Nephron progenitor cell (in vitro differentiated cells): ENCODE measurements around the gene DOCK3.
"Not testable (repeated sequence)": the region's sequence is repeated elsewhere in the genome, so short reads cannot be mapped to it uniquely, and the experiment has no call there.

ENCODE experiments used
- DNase-seq: peaks from one replicate; pipeline ENCODE4 v3.0.0; 2021
- H3K27ac Mint-ChIP-seq: 2 replicates; pipeline ENCODE4 v1.8.0; 2021; ENCODE audit warnings: mild to moderate bottlenecking, moderate library complexity, mixed read lengths
- H3K27me3 Mint-ChIP-seq: 2 replicates; pipeline ENCODE4 v1.8.0; 2021; ENCODE audit warnings: mild to moderate bottlenecking, low read depth, mixed read lengths; ENCODE audit not compliant: poor library complexity
- H3K36me3 Mint-ChIP-seq: 2 replicates; pipeline ENCODE4 v1.8.0; 2021; ENCODE audit warnings: low read depth, mixed read lengths
- H3K4me1 Mint-ChIP-seq: 2 replicates; pipeline ENCODE4 v1.8.0; 2021; ENCODE audit warnings: mixed read lengths
- H3K4me3 Mint-ChIP-seq: 2 replicates; pipeline ENCODE4 v1.8.0; 2021; ENCODE audit warnings: mild to moderate bottlenecking, moderate library complexity, mixed read lengths
- H3K9me3 Mint-ChIP-seq: 2 replicates; pipeline ENCODE4 v1.8.0; 2021; ENCODE audit warnings: mild to moderate bottlenecking, moderate library complexity, mixed read lengths
- TF ChIP-seq, protein P1 (sequence below): fragments of 200-600 bp; sonication (generic); IDR thresholded peaks from 2 replicates; pipeline ENCODE4 v1.5.0; 2021; ENCODE audit warnings: antibody characterized with exemption

The DOCK3 gene

GRCh38 chr3:51100536-51100851, 425.8 kb downstream of the DOCK3 start:
- DNase-seq, result no peak
- peaks cover 6% of the 10 kb centered on the region for H3K36me3 Mint-ChIP-seq
- TF ChIP-seq, protein P1, sequence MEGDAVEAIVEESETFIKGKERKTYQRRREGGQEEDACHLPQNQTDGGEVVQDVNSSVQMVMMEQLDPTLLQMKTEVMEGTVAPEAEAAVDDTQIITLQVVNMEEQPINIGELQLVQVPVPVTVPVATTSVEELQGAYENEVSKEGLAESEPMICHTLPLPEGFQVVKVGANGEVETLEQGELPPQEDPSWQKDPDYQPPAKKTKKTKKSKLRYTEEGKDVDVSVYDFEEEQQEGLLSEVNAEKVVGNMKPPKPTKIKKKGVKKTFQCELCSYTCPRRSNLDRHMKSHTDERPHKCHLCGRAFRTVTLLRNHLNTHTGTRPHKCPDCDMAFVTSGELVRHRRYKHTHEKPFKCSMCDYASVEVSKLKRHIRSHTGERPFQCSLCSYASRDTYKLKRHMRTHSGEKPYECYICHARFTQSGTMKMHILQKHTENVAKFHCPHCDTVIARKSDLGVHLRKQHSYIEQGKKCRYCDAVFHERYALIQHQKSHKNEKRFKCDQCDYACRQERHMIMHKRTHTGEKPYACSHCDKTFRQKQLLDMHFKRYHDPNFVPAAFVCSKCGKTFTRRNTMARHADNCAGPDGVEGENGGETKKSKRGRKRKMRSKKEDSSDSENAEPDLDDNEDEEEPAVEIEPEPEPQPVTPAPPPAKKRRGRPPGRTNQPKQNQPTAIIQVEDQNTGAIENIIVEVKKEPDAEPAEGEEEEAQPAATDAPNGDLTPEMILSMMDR, result no peak
- H3K4me1 Mint-ChIP-seq, result peaks cover 12% of the 10 kb centered on the region
- peaks cover 15% of the 10 kb centered on the region for H3K27me3 Mint-ChIP-seq
- peaks cover 11% of the 10 kb centered on the region for H3K9me3 Mint-ChIP-seq
- H3K27ac Mint-ChIP-seq, result no peak overlapping the region
- no peak overlapping the region for H3K4me3 Mint-ChIP-seq

DNA sequence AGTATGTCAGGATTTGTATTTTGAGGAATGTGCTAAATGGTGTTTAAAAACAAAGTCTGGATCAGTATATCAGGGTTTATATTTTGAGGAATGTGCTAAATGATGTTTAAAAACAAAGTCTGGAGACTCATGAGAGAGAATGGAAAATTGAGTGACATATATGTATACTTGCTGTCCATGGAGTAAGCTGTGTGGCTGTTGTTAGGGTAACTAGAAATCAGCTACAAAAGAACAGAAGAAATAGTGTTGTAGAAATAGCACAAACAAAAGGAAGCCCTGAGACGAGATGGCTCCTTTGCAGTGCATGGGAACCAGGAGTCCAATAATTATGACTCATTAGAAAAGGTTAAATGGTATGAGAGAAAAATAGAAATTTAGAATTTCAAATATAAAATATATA, 427.7 kb downstream of the DOCK3 start:
- no peak for DNase-seq
- H3K36me3 Mint-ChIP-seq, result no peaks in the 10 kb centered on the region
- TF ChIP-seq, protein P1, result no peak
- no peak overlapping the region for H3K27ac Mint-ChIP-seq
- peaks cover 9% of the 10 kb centered on the region for H3K9me3 Mint-ChIP-seq
- no peak overlapping the region for H3K4me3 Mint-ChIP-seq
- peaks cover 12% of the 10 kb centered on the region for H3K4me1 Mint-ChIP-seq
- H3K27me3 Mint-ChIP-seq, result peaks cover 14% of the 10 kb centered on the region

GRCh38 chr3:51106242-51106876, 431.6 kb downstream of the DOCK3 start:
- Mint-ChIP-seq H3K4me1 (no peaks in the 10 kb centered on the region), H3K27me3 (peaks cover 10% of the 10 kb centered on the region), H3K27ac (no peak overlapping the region), H3K9me3 (peaks cover 38% of the 10 kb centered on the region), H3K36me3 (no peaks in the 10 kb centered on the region), H3K4me3 (no peak overlapping the region)
- TF ChIP-seq, protein P1, result no peak
- DNase-seq, result no peak

DNA sequence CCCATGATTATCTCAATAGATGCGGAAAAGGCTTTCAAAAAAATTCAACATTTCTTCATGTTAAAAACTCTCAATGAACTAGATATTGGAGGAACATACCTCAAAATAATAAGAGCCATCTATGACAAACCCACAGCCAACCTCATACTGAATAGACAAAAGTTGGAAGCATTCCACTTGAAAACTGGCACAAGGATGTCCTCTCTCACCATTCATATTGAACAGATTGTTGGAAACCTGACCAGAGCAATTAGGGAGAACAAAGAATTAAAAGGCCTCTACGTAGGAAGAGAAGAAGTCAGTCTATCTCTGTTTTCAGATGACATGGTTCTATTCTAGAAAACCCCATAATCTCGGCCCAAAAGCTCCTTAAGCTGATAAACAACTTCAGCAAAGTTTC, 435.9 kb downstream of the DOCK3 start:
- H3K27me3 Mint-ChIP-seq, result peaks cover 10% of the 10 kb centered on the region
- TF ChIP-seq, protein P1, result no peak
- H3K4me3 Mint-ChIP-seq, result no peak overlapping the region
- DNase-seq, result no peak
- H3K9me3 Mint-ChIP-seq, result peaks cover 57% of the 10 kb centered on the region
- H3K27ac Mint-ChIP-seq, result no peak overlapping the region
- no peaks in the 10 kb centered on the region for H3K36me3 Mint-ChIP-seq
- no peaks in the 10 kb centered on the region for H3K4me1 Mint-ChIP-seq

- Mint-ChIP-seq H3K36me3 (no peaks in the 10 kb centered on the region), H3K27ac (no peak overlapping the region), H3K4me3 (no peak overlapping the region), H3K27me3 (peaks cover 8% of the 10 kb centered on the region), H3K4me1 (no peaks in the 10 kb centered on the region), H3K9me3 (peaks cover 23% of the 10 kb centered on the region)
- no peak for DNase-seq
- TF ChIP-seq, protein P1, result no peak
These were observed 448.2 kb downstream of the DOCK3 start for GRCh38 chr3:51122944-51123343.

DNA sequence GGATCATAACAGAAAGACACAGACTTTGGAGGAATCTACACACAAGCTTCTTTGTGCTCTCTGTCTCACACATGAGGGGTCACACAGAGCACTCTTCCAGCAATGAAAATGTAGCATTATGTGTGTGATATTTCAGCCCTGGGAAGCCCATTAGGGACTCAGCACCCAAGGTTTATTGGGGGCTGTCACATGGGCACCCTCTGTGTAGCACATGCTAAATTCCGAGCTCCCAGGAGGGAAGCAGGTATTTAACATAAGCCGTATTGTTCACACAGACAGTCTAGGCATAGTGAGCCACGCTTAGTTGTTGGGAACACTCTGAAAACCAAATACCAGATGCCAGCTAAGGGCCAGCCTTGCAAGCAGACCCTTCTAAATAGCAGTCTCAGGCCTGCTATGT, 448.8 kb downstream of the DOCK3 start:
- no peak for DNase-seq
- Mint-ChIP-seq H3K27me3 (peaks cover 8% of the 10 kb centered on the region), H3K4me1 (no peaks in the 10 kb centered on the region), H3K9me3 (peaks cover 18% of the 10 kb centered on the region), H3K27ac (no peak overlapping the region), H3K36me3 (no peaks in the 10 kb centered on the region), H3K4me3 (no peak overlapping the region)
- TF ChIP-seq, protein P1, result no peak

DNA sequence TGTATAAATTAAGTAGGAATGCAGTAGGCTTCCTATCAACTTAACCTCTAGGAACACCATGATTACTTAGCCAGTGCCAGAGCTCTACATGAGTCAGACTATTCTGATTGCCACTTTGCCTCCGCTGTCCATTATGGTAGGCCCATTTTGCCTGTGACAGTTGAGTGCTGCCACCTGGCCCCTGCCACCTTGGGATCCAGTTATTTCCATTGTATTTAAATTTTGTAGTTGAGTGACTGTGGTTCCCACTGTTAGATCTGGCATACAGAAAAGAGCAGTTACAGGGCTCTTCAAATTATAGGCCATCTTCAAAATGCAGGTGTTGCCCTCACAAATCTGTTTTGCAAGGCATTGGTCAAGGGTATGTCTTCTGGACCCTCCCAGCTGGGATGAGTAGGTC, 456.9 kb downstream of the DOCK3 start:
- Mint-ChIP-seq H3K9me3 (peaks cover 25% of the 10 kb centered on the region), H3K27me3 (peaks cover 13% of the 10 kb centered on the region)
- H3K4me3 Mint-ChIP-seq, H3K27ac Mint-ChIP-seq, H3K36me3 Mint-ChIP-seq, H3K4me1 Mint-ChIP-seq, DNase-seq: not testable (repeated sequence)
